Endothelial cell of umbilical vein (primary cell): ENCODE measurements around the gene DBNDD2. TPM values are rescaled to one million over a fixed set of nuclear protein-coding genes. Genes with fewer than 3 reads are reported as not detected.

ENCODE experiments used
- BruUV-seq: library from RNA; stranded (reverse); fragments of 400-500 nt; replicated peaks from 2 replicates; lab custom pipeline; 2021; lab: Mats Ljungman, UMichigan
- CTCF ChIA-PET: fragments of 300-600, 350-600 bp; sonication (Branson Sonifier 250); formaldehyde crosslinking; loops from one replicate; lab custom pipeline; 2021; ENCODE audit warnings: antibody characterized with exemption, inconsistent platforms; lab: Charles Lee
- POLR2A ChIA-PET: fragments of 300-600, 350-600 bp; sonication (Branson Sonifier 250); formaldehyde crosslinking; loops from one replicate; lab custom pipeline; 2021; ENCODE audit warnings: antibody characterized with exemption, inconsistent platforms; lab: Charles Lee
- DNase-seq: peaks from one replicate; pipeline ENCODE4 v3.0.0-alpha.2; 2011; ENCODE audit warnings: low read depth, low spot score
- FAIRE-seq: peaks from 2 replicates; lab custom pipeline; 2011; peaks lifted over from hg19 to GRCh38; lab: Jason Lieb, UNC
- H2AFZ ChIP-seq: 2 replicates; pipeline ENCODE4 v1.6.0; 2012; ENCODE audit warnings: low read depth, low read length, control low read depth, inconsistent platforms
- H3K27ac ChIP-seq: 2 replicates; pipeline ENCODE4 v1.5.1; 2011; ENCODE audit warnings: low read depth, mild to moderate bottlenecking, control low read depth, low read length, moderate library complexity; ENCODE audit not compliant: insufficient read depth
- H3K27me3 ChIP-seq, 2 experiments: 2 replicates each; pipeline versions ENCODE4 v1.6.0 to v1.6.1; 2011; ENCODE audit warnings: low read length in 2 of 2, mixed read lengths in 1 of 2; ENCODE audit not compliant: control insufficient read depth in 2 of 2, insufficient read depth in 2 of 2
- H3K36me3 ChIP-seq, 2 experiments: 2 replicates in 1 of 2; 3 replicates in 1 of 2; pipeline ENCODE4 v1.5.1; 2011; ENCODE audit warnings: low read length in 2 of 2, mild to moderate bottlenecking in 1 of 2, moderate library complexity in 1 of 2; ENCODE audit not compliant: control insufficient read depth in 2 of 2, insufficient read depth in 2 of 2; ENCODE audit errors: extremely low read depth in 1 of 2
- H3K4me1 ChIP-seq: 3 replicates; pipeline ENCODE4 v1.5.1; 2011; ENCODE audit warnings: mild to moderate bottlenecking, low read length; ENCODE audit not compliant: control insufficient read depth, insufficient read depth; ENCODE audit errors: extremely low read depth
- H3K4me2 ChIP-seq: 2 replicates; pipeline ENCODE4 v1.6.1; 2011; ENCODE audit warnings: low read length, control low read depth, mixed read lengths; ENCODE audit not compliant: insufficient read depth
- H3K4me3 ChIP-seq, 3 experiments: fragments of 200-600 bp in 1 of 3; sonication (generic), shearing (Covaris generic) in 1 of 3; replicated peaks in 1 of 3; 2 replicates each; pipeline ENCODE4 v1.5.1; 2011 to 2016; ENCODE audit warnings: control low read depth in 3 of 3, low read length in 3 of 3, mild to moderate bottlenecking in 2 of 3, inconsistent platforms in 1 of 3, low read depth in 1 of 3, moderate library complexity in 1 of 3; ENCODE audit not compliant: insufficient read depth in 1 of 3
- H3K79me2 ChIP-seq: 2 replicates; pipeline ENCODE4 v1.6.0; 2012; ENCODE audit warnings: low read length, inconsistent platforms; ENCODE audit not compliant: control insufficient read depth, insufficient read depth
- H3K9ac ChIP-seq: replicated peaks from 2 replicates; pipeline ENCODE3; 2011; ENCODE audit warnings: low read length, control low read depth; ENCODE audit not compliant: insufficient read depth; ENCODE audit errors: extremely low read depth
- H3K9me1 ChIP-seq: replicated peaks from 3 replicates; pipeline ENCODE4 v1.6.0; 2011; ENCODE audit warnings: mild to moderate bottlenecking, low read length; ENCODE audit not compliant: control insufficient read depth, insufficient read depth; ENCODE audit errors: extremely low read depth
- H3K9me3 ChIP-seq: replicated peaks from 2 replicates; pipeline ENCODE4 v1.5.1; 2012; ENCODE audit warnings: low read length, inconsistent platforms; ENCODE audit not compliant: control insufficient read depth, insufficient read depth
- H4K20me1 ChIP-seq: replicated peaks from 2 replicates; pipeline ENCODE3; 2011; ENCODE audit warnings: mild to moderate bottlenecking, low read length; ENCODE audit not compliant: control insufficient read depth, insufficient read depth; ENCODE audit errors: extremely low read depth
- CTCF ChIP-seq, 2 donors: IDR thresholded peaks; 1 replicate in 1 of 2; 2 replicates in 1 of 2; pipeline ENCODE4 v1.5.1; 2011; ENCODE audit warnings: low read length in 2 of 2, mild to moderate bottlenecking in 2 of 2, moderate library complexity in 2 of 2, control low read depth in 1 of 2, inconsistent platforms in 1 of 2, low read depth in 1 of 2; ENCODE audit not compliant: insufficient read depth in 1 of 2; ENCODE audit errors: extremely low read depth in 1 of 2
- EZH2 ChIP-seq: IDR thresholded peaks from 2 replicates; pipeline ENCODE4 v1.6.1; 2012; ENCODE audit warnings: borderline replicate concordance, low read depth, mild to moderate bottlenecking, moderate library complexity, low read length, inconsistent platforms; ENCODE audit not compliant: severe bottlenecking
- FOS ChIP-seq: IDR thresholded peaks from 2 replicates; pipeline ENCODE4 v1.6.1; 2011; ENCODE audit warnings: mild to moderate bottlenecking, low read length, moderate library complexity, borderline replicate concordance; ENCODE audit not compliant: insufficient read depth
- GATA2 ChIP-seq: IDR thresholded peaks from 2 replicates; pipeline ENCODE4 v1.7.0; 2011; ENCODE audit warnings: low read depth, mild to moderate bottlenecking, moderate library complexity, mixed read lengths, low read length; ENCODE audit not compliant: insufficient read length, insufficient read depth
- JUN ChIP-seq: IDR thresholded peaks from 2 replicates; pipeline ENCODE4 v1.6.1; 2011; ENCODE audit warnings: borderline replicate concordance, low read depth; ENCODE audit not compliant: insufficient read length, insufficient read depth
- MAX ChIP-seq: IDR thresholded peaks from 2 replicates; pipeline ENCODE4 v1.6.1; 2011; ENCODE audit not compliant: insufficient read depth, insufficient read length
- MYC ChIP-seq: IDR thresholded peaks from one replicate; pipeline ENCODE4 v1.6.1; 2011; ENCODE audit warnings: mild to moderate bottlenecking, low read depth, low read length
- POLR2A ChIP-seq: IDR thresholded peaks from 2 replicates; pipeline ENCODE4 v1.6.1; 2012; ENCODE audit warnings: low read depth, mild to moderate bottlenecking, control low read depth, low read length
- POLR2AphosphoS5 ChIP-seq: IDR thresholded peaks from 2 replicates; pipeline ENCODE4 v1.6.1; 2012; ENCODE audit warnings: low read depth, mild to moderate bottlenecking, control low read depth, low read length, moderate library complexity; ENCODE audit not compliant: insufficient read depth
- dilution Hi-C: fragments of 300-500 bp; cut with MboI; formaldehyde crosslinking; loops from one replicate; pipeline ENCODE4 v1.15.0; 2019; ENCODE audit warnings: low sequenced_read_pairs; ENCODE audit not compliant: extremely low pct_ligation_motif_present
- intact Hi-C: fragments of 100-400 bp; cut with micrococcal nuclease; formaldehyde crosslinking; loops from one replicate; pipeline ENCODE4 v1.10.0; 2022
- polyA plus RNA-seq, 4 experiments: library from polyadenylated mRNA; depleted of rRNA in 3 of 4; stranded (reverse) in 3 of 4; unstranded in 1 of 4; fragments of >200 nt; gene quantifications; 2 replicates each; pipeline versions ENCODE4 v1.2.1 to v1.2.3, GENCODE V29; 2011 to 2012; ENCODE audit warnings: missing spikeins in 1 of 4
- total RNA-seq: library from RNA; stranded (reverse); gene quantifications from 2 replicates; pipeline ENCODE4 v1.2.3, GENCODE V29; 2021

DBNDD2 gene
- total and polyA plus RNA-seq, 2 donors (not counting 3 experiments of a cell fraction or from before 2014, with no cell fraction given), result 15.6 to 27.9 TPM

GRCh38 chr20:45392733-45393132, 15.4 kb upstream of the DBNDD2 start:
- no peak overlapping the region for H3K9ac ChIP-seq
- intact Hi-C loops (no loop called here), dilution Hi-C loops (no loop called here)
- H3K9me1 ChIP-seq, result no peaks in the 10 kb centered on the region
- no peaks in the 10 kb centered on the region for H3K79me2 ChIP-seq
- H3K4me1 ChIP-seq, result peaks cover 3% of the 10 kb centered on the region
- CTCF ChIA-PET, result interaction anchor here (0.9 to 2.9 kb wide), 5 partner anchors 12 to 74 kb away, joined by 3 to 11 read pairs (median 5); no protein-coding TSS in a partner anchor
- H3K4me2 ChIP-seq, result no peak overlapping the region
- no peak for DNase-seq
- no peaks in the 10 kb centered on the region for H4K20me1 ChIP-seq
- no peak overlapping the region for H2AFZ ChIP-seq
- POLR2A ChIA-PET, result interaction anchor here (0.6 kb wide), 1 partner anchor 30 kb away, joined by 3 read pairs; the partner anchor contains the start of gene SYS1
- no peak overlapping the region for H3K27ac ChIP-seq
- no peak for TF ChIP-seq MYC
- TF ChIP-seq EZH2, result no peak
- no peak for TF ChIP-seq GATA2
- no peak for TF ChIP-seq FOS
- no peak for TF ChIP-seq CTCF (IDR thresholded peaks at IDR 0.05; ENCODE audit: extremely low read depth in 1 of 2, insufficient read depth in 1 of 2, low read depth in 1 of 2, low read length in 2 of 2)
- no peak for TF ChIP-seq JUN
- no peak for TF ChIP-seq POLR2A
- TF ChIP-seq MAX, result no peak
- TF ChIP-seq POLR2AphosphoS5, result no peak
- no TSS peak for BruUV-seq
- no peak overlapping the region for H3K4me3 ChIP-seq
- no peak for FAIRE-seq
- H3K27me3 ChIP-seq, result no peaks in the 10 kb centered on the region
- no peaks in the 10 kb centered on the region for H3K9me3 ChIP-seq
- no peaks in the 10 kb centered on the region for H3K36me3 ChIP-seq
